Measurements from ENCODE around the gene RBPMS2. TPM values are rescaled to one million over a fixed set of nuclear protein-coding genes. Genes with fewer than 3 reads are reported as not detected.

The RBPMS2 gene
- polyA plus RNA-seq, 1 donor from 2014 or later: not detected

- TF ChIP-seq REST (IDR thresholded peaks at IDR 0.05; ENCODE audit: borderline replicate concordance): no peak
- TF ChIP-seq TAF1 (IDR thresholded peaks at IDR 0.05; ENCODE audit: low read depth): no peak
- no peak for TF ChIP-seq EP300 (conservative IDR thresholded peaks at IDR 0.05; ENCODE audit: poor library complexity, severe bottlenecking)
- no peak for TF ChIP-seq RAD21 (conservative IDR thresholded peaks at IDR 0.05)
- TF ChIP-seq CTCF (IDR thresholded peaks at IDR 0.05; ENCODE audit: poor library complexity, severe bottlenecking): no peak
- TF ChIP-seq MXI1 (conservative IDR thresholded peaks at IDR 0.05; ENCODE audit: poor library complexity, severe bottlenecking): no peak
- no peak for TF ChIP-seq EZH2 (IDR thresholded peaks at IDR 0.05; ENCODE audit: borderline replicate concordance, insufficient read depth, low read length, poor library complexity, severe bottlenecking)
- Histone ChIP-seq H4K20me1 (ENCODE audit: insufficient read depth) (no peaks in the 10 kb centered on the region), H3K79me2 (replicated peaks; ENCODE audit: insufficient read depth, low read length) (peaks cover 25% of the 10 kb centered on the region), H3K9ac (ENCODE audit: low read length) (no peak overlapping the region), H3K27ac (ENCODE audit: low read length) (no peak overlapping the region), H3K27me3 (ENCODE audit: insufficient read depth, low read depth, low read length) (no peaks in the 10 kb centered on the region), H3K4me3 (ENCODE audit: low read length) (no peak overlapping the region), H3K36me3 (ENCODE audit: insufficient read depth, low read length) (no peaks in the 10 kb centered on the region), H3K9me3 (ENCODE audit: low read length) (no peaks in the 10 kb centered on the region), H3F3A (ENCODE audit: insufficient read depth, low read length, poor library complexity, severe bottlenecking) (no peaks in the 10 kb centered on the region), H2AFZ (ENCODE audit: low read depth, low read length) (no peak overlapping the region), H3K4me2 (ENCODE audit: low read length) (no peak overlapping the region), H3K9me2 (ENCODE audit: insufficient read depth, low read length) (no peaks in the 10 kb centered on the region)
These were observed 69.1 kb downstream of the RBPMS2 start for GRCh38 chr15:64706011-64706911.

GRCh38 chr15:64705006-64705405, 70.4 kb downstream of the RBPMS2 start:
- H3K9me2 ChIP-seq (ENCODE audit: insufficient read depth, low read length): no peaks in the 10 kb centered on the region
- H3K36me3 ChIP-seq (ENCODE audit: insufficient read depth, low read length): no peaks in the 10 kb centered on the region
- H3K4me3 ChIP-seq (ENCODE audit: low read length): no peak overlapping the region
- H3K4me2 ChIP-seq (ENCODE audit: low read length): no peak overlapping the region
- H2AFZ ChIP-seq (ENCODE audit: low read depth, low read length): no peak overlapping the region
- no peaks in the 10 kb centered on the region for H3K27me3 ChIP-seq (ENCODE audit: insufficient read depth, low read depth, low read length)
- H3K9ac ChIP-seq (ENCODE audit: low read length): no peak overlapping the region
- H4K20me1 ChIP-seq (ENCODE audit: insufficient read depth): peaks cover 3% of the 10 kb centered on the region
- H3F3A ChIP-seq (ENCODE audit: insufficient read depth, low read length, poor library complexity, severe bottlenecking): peaks cover 5% of the 10 kb centered on the region
- H3K27ac ChIP-seq (ENCODE audit: low read length): no peak overlapping the region
- no peaks in the 10 kb centered on the region for H3K9me3 ChIP-seq (ENCODE audit: low read length)
- TF ChIP-seq TAF1 (IDR thresholded peaks at IDR 0.05; ENCODE audit: low read depth) (no peak), CTCF (IDR thresholded peaks at IDR 0.05; ENCODE audit: poor library complexity, severe bottlenecking) (no peak), SMC3 (conservative IDR thresholded peaks at IDR 0.05; ENCODE audit: poor library complexity) (no peak), RAD21 (conservative IDR thresholded peaks at IDR 0.05) (no peak), POLR2AphosphoS5 (IDR thresholded peaks at IDR 0.05) (no peak), EZH2 (IDR thresholded peaks at IDR 0.05; ENCODE audit: borderline replicate concordance, insufficient read depth, low read length, poor library complexity, severe bottlenecking) (no peak)
- peaks cover 37% of the 10 kb centered on the region for H3K79me2 ChIP-seq (replicated peaks; ENCODE audit: insufficient read depth, low read length)
